Islet of Langerhans (tissue), 1 donor: Measurements from ENCODE around the gene TUBGCP6.

Source experiments
- FAIRE-seq: peaks from one replicate; lab custom pipeline; 2011; peaks lifted over from hg19 to GRCh38; lab: Jason Lieb, UNC

The TUBGCP6 gene

GRCh38 chr22:50262460-50262911 is 17.7 kb upstream of the TUBGCP6 start:
- no peak for FAIRE-seq

GRCh38 chr22:50261615-50262459 is 17.0 kb upstream of the TUBGCP6 start, which contains the start of gene MAPK12:
Gene MAPK12 (minus strand): TSS chr22:50261683. CDS start chr22:50261509, 174 bp downstream.
- FAIRE-seq: no peak

- no peak for FAIRE-seq
Observed at GRCh38 chr22:50260801-50261614, 16.2 kb upstream of the TUBGCP6 start.

- FAIRE-seq: no peak
Observed at GRCh38 chr22:50260434-50260800, 15.6 kb upstream of the TUBGCP6 start.

GRCh38 chr22:50259302-50259701 is 14.5 kb upstream of the TUBGCP6 start:
- no peak for FAIRE-seq

GRCh38 chr22:50258361-50259292 is 13.8 kb upstream of the TUBGCP6 start:
- FAIRE-seq: no peak

GRCh38 chr22:50257451-50258360 is 12.9 kb upstream of the TUBGCP6 start:
- no peak for FAIRE-seq

GRCh38 chr22:50257041-50257440 is 12.2 kb upstream of the TUBGCP6 start:
- FAIRE-seq: no peak

- FAIRE-seq: no peak
Observed at GRCh38 chr22:50256258-50256862, 11.5 kb upstream of the TUBGCP6 start.

GRCh38 chr22:50255607-50256006 is 10.8 kb upstream of the TUBGCP6 start:
- no peak for FAIRE-seq

- FAIRE-seq: no peak
Observed at GRCh38 chr22:50255099-50255498, 10.3 kb upstream of the TUBGCP6 start.

- FAIRE-seq: no peak
Observed at GRCh38 chr22:50253941-50254340, 9.1 kb upstream of the TUBGCP6 start.

GRCh38 chr22:50253046-50253915 is 8.5 kb upstream of the TUBGCP6 start:
- no peak for FAIRE-seq

- FAIRE-seq: no peak
Observed at GRCh38 chr22:50252082-50253045, 7.5 kb upstream of the TUBGCP6 start.

- FAIRE-seq: no peak
Observed at GRCh38 chr22:50251477-50252081, 6.8 kb upstream of the TUBGCP6 start.

GRCh38 chr22:50250555-50251476 is 6.0 kb upstream of the TUBGCP6 start, which contains the start of gene HDAC10:
Gene HDAC10 (minus strand): TSS chr22:50251265. CDS start chr22:50251032, 233 bp downstream.
- FAIRE-seq: no peak

- FAIRE-seq: no peak
Observed at GRCh38 chr22:50250249-50250554, 5.4 kb upstream of the TUBGCP6 start.
